NCI-H146 treated with DMSO at 0.1 percent for 48 hours (cell line): ENCODE results near the gene EXD3.
A peak's percentile ranks its signal among the peaks of the same experiment; 100 is the strongest.
"Not testable (repeated sequence)": the region's sequence is repeated elsewhere in the genome, so short reads cannot be mapped to it uniquely, and the experiment has no call there.

Source experiments
- DNase-seq: peaks from one replicate; lab custom pipeline; 2025; ENCODE audit not compliant: unreplicated experiment; lab: John Stamatoyannopoulos, UW

Gene EXD3

GRCh38 chr9:137348769-137349470 lies 74.0 kb downstream of the EXD3 start:
- DNase-seq = peak; percentile 17

- DNase-seq = no peak
Observed at GRCh38 chr9:137347928-137348327, 75.0 kb downstream of the EXD3 start.

- DNase-seq = no peak
Observed at GRCh38 chr9:137342482-137342881, 80.5 kb downstream of the EXD3 start.

- no peak for DNase-seq
Observed at GRCh38 chr9:137341227-137341626, 81.7 kb downstream of the EXD3 start.

GRCh38 chr9:137339908-137340462 lies 83.0 kb downstream of the EXD3 start:
- DNase-seq = not testable (repeated sequence)

GRCh38 chr9:137339045-137339907 lies 83.7 kb downstream of the EXD3 start:
- no peak for DNase-seq

GRCh38 chr9:137336735-137337134 lies 86.2 kb downstream of the EXD3 start:
- no peak for DNase-seq

- DNase-seq = no peak
Observed at GRCh38 chr9:137333016-137333671, 89.8 kb downstream of the EXD3 start.

- no peak for DNase-seq
Observed at GRCh38 chr9:137331929-137332328, 91.0 kb downstream of the EXD3 start.

- DNase-seq = no peak
Observed at GRCh38 chr9:137330689-137331088, 92.3 kb downstream of the EXD3 start.

GRCh38 chr9:137329590-137329989 lies 93.4 kb downstream of the EXD3 start:
- DNase-seq = not testable (repeated sequence)

- DNase-seq = not testable (repeated sequence)
Observed at GRCh38 chr9:137327641-137328550, 95.1 kb downstream of the EXD3 start.

- DNase-seq = no peak
Observed at GRCh38 chr9:137326445-137327065, 96.4 kb downstream of the EXD3 start.

GRCh38 chr9:137325799-137326198 lies 97.2 kb downstream of the EXD3 start:
- no peak for DNase-seq

GRCh38 chr9:137325124-137325523 lies 97.8 kb downstream of the EXD3 start:
- no peak for DNase-seq

- DNase-seq = no peak
Observed at GRCh38 chr9:137323531-137324331, 99.2 kb downstream of the EXD3 start.

- no peak for DNase-seq
Observed at GRCh38 chr9:137321726-137322361, 101.1 kb downstream of the EXD3 start.

GRCh38 chr9:137320555-137321384 lies 102.2 kb downstream of the EXD3 start:
- DNase-seq = peak; percentile 52
